Measurements from ENCODE around the gene C1QTNF9. TPM values are rescaled to one million over a fixed set of nuclear protein-coding genes. Genes with fewer than 3 reads are reported as not detected.

The C1QTNF9 gene
- total and polyA plus RNA-seq, 2 experiments from 2014 or later, result not detected

GRCh38 chr13:24306632-24307031 is 2.7 kb upstream of the C1QTNF9 start:
- Histone ChIP-seq H4K20me1 (ENCODE audit: insufficient read depth, poor library complexity, severe bottlenecking) (no peaks in the 10 kb centered on the region), H3K27me3 (no peaks in the 10 kb centered on the region), H3K4me3 (no peak overlapping the region), H2AFZ (no peak overlapping the region), H3K4me2 (no peak overlapping the region), H3K79me2 (no peaks in the 10 kb centered on the region), H3K4me1 (ENCODE audit: insufficient read depth) (no peaks in the 10 kb centered on the region), H3K27ac (no peak overlapping the region), H3K9me2 (replicated peaks; ENCODE audit: insufficient read depth) (no peaks in the 10 kb centered on the region), H3K36me3 (replicated peaks; ENCODE audit: insufficient read depth, low read depth) (no peaks in the 10 kb centered on the region), H3K9me3 (ENCODE audit: low read depth) (no peaks in the 10 kb centered on the region)
- whole genome bisulfite sequencing (ENCODE audit: low lambda C conversion rate, missing lambda C conversion rate), result 69% methylated on average over 1 of the region's 1 CpG
- DNase-seq (ENCODE audit: low spot score), result no peak
- TF ChIP-seq, protein P1, sequence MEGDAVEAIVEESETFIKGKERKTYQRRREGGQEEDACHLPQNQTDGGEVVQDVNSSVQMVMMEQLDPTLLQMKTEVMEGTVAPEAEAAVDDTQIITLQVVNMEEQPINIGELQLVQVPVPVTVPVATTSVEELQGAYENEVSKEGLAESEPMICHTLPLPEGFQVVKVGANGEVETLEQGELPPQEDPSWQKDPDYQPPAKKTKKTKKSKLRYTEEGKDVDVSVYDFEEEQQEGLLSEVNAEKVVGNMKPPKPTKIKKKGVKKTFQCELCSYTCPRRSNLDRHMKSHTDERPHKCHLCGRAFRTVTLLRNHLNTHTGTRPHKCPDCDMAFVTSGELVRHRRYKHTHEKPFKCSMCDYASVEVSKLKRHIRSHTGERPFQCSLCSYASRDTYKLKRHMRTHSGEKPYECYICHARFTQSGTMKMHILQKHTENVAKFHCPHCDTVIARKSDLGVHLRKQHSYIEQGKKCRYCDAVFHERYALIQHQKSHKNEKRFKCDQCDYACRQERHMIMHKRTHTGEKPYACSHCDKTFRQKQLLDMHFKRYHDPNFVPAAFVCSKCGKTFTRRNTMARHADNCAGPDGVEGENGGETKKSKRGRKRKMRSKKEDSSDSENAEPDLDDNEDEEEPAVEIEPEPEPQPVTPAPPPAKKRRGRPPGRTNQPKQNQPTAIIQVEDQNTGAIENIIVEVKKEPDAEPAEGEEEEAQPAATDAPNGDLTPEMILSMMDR (IDR thresholded peaks at IDR 0.05; ENCODE audit: poor library complexity), result no peak
- TF ChIP-seq EZH2 (IDR thresholded peaks at IDR 0.05; ENCODE audit: borderline replicate concordance) (no peak), EZH2phosphoT487 (IDR thresholded peaks at IDR 0.05; ENCODE audit: low read depth, severe bottlenecking, unreplicated experiment) (no peak)

DNA sequence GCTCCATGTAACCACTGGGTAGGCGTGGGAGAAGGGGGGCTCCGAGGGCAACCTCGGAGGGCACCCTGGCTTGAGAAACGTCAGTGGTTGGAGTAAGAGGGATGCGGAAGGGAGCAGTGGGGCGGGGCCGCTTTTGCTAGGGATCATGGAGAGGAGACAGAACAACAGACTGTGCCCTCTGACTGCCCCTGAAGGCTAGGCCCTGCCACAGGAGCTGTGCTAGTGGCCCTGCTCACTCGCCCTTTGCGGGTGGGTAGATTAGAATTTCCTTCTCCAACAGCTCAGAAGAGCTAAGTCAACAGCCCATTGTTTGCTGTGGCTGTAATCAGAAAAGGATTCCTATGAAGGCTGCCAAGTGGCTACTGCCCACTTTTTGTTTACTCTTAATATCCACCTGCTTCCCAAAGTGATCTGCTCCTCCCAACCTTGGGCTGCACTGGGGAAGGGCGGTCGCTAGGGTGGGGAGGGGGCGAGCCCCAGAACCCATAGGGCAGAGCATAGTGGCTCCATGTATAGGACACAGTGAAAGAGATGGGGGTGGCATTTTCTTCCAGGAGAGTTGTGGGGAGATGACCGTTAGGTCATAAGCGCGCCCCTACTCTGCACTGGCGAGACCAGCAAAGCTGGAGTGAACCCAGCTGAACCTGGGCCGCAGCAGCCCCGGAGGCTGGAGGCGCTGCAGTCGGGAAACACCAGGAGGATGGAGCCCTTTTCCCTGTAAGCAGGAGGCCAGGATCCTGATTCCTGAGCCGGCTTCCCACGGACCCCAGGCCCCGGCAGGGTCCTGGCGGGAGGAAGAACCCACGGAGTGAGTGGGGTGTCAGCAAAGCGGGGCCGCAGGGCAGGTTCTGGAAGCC is 1.9 kb upstream of the C1QTNF9 start:
- Histone ChIP-seq H3K4me3 (no peak overlapping the region), H3K4me1 (ENCODE audit: insufficient read depth) (no peaks in the 10 kb centered on the region), H3K9me2 (replicated peaks; ENCODE audit: insufficient read depth) (no peaks in the 10 kb centered on the region), H3K79me2 (no peaks in the 10 kb centered on the region), H3K36me3 (replicated peaks; ENCODE audit: insufficient read depth, low read depth) (no peaks in the 10 kb centered on the region), H4K20me1 (ENCODE audit: insufficient read depth, poor library complexity, severe bottlenecking) (no peaks in the 10 kb centered on the region), H3K27ac (no peak overlapping the region), H3K4me2 (no peak overlapping the region), H2AFZ (no peak overlapping the region), H3K27me3 (no peaks in the 10 kb centered on the region), H3K9me3 (ENCODE audit: low read depth) (no peaks in the 10 kb centered on the region)
- no peak for TF ChIP-seq EZH2 (IDR thresholded peaks at IDR 0.05; ENCODE audit: borderline replicate concordance)
- TF ChIP-seq, protein P1 (IDR thresholded peaks at IDR 0.05; ENCODE audit: poor library complexity), result no peak
- TF ChIP-seq EZH2phosphoT487 (IDR thresholded peaks at IDR 0.05; ENCODE audit: low read depth, severe bottlenecking, unreplicated experiment), result no peak
- no peak for DNase-seq (ENCODE audit: low spot score)
- WGBS (ENCODE audit: low lambda C conversion rate, missing lambda C conversion rate), result 88% methylated on average over 27 of the region's 27 CpGs

DNA sequence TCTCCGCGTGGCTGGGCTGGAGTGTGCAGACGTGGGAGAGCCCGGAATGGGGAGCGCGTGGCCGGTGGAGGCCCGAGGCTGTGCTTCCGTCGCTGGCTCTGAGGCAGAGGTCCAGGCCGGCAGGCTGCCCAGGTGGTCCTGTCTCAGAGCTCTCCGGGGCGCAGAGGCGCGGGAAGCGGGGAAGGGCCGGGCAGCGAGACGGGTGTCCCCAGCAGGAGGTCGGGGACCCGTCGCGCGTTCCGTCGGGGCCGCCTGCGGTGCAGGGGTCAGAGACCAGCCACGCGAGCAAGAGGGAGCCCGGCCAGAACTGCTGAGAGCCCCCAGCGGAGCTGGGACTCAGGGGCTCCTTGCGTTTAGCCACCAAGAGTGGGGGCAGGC is 1.3 kb upstream of the C1QTNF9 start:
- WGBS (ENCODE audit: low lambda C conversion rate, missing lambda C conversion rate), result 97% methylated on average over 32 of the region's 33 CpGs
- no peaks in the 10 kb centered on the region for H3K9me2 ChIP-seq (replicated peaks; ENCODE audit: insufficient read depth)
- H4K20me1 ChIP-seq (ENCODE audit: insufficient read depth, poor library complexity, severe bottlenecking), result no peaks in the 10 kb centered on the region
- H3K4me2 ChIP-seq, result no peak overlapping the region
- no peak overlapping the region for H3K27ac ChIP-seq
- H3K4me3 ChIP-seq, result no peak overlapping the region
- TF ChIP-seq, protein P1 (IDR thresholded peaks at IDR 0.05; ENCODE audit: poor library complexity), result no peak
- no peak for TF ChIP-seq EZH2 (IDR thresholded peaks at IDR 0.05; ENCODE audit: borderline replicate concordance)
- TF ChIP-seq EZH2phosphoT487 (IDR thresholded peaks at IDR 0.05; ENCODE audit: low read depth, severe bottlenecking, unreplicated experiment), result no peak
- no peaks in the 10 kb centered on the region for H3K9me3 ChIP-seq (ENCODE audit: low read depth)
- H3K4me1 ChIP-seq (ENCODE audit: insufficient read depth), result no peaks in the 10 kb centered on the region
- H3K79me2 ChIP-seq, result no peaks in the 10 kb centered on the region
- H3K27me3 ChIP-seq, result no peaks in the 10 kb centered on the region
- DNase-seq (ENCODE audit: low spot score), result no peak
- no peaks in the 10 kb centered on the region for H3K36me3 ChIP-seq (replicated peaks; ENCODE audit: insufficient read depth, low read depth)
- H2AFZ ChIP-seq, result no peak overlapping the region
